Omental fat pad (tissue), 4 donors: Measurements from ENCODE around the gene ALDH16A1. TPM values are rescaled to one million over a fixed set of nuclear protein-coding genes. Genes with fewer than 3 reads are reported as not detected.

Source experiments
- ATAC-seq: fragments of 150-250 bp; one replicate; pipeline ENCODE4 v1.9.1; 2016; ENCODE audit warnings: mild to moderate bottlenecking, moderate library complexity; ENCODE audit not compliant: low FRiP score
- DNase-seq: peaks from one replicate; pipeline ENCODE4 v3.0.0-alpha.2; 2019; ENCODE audit warnings: low spot score
- total RNA-seq, 4 donors: library from RNA; depleted of rRNA; stranded (reverse); fragments of >200 nt; gene quantifications; one replicate each; pipeline ENCODE4 v1.1.0, GENCODE V29; 2016
- TF ChIP-seq, protein P1 (sequence below), 3 donors: fragments of 450-650 bp; IDR thresholded peaks; one replicate each; pipeline ENCODE4 v1.5.1; 2016 to 2017; ENCODE audit warnings: antibody characterized with exemption in 3 of 3, mild to moderate bottlenecking in 3 of 3, moderate library complexity in 2 of 3

ALDH16A1 gene
- total RNA-seq, 4 donors from 2014 or later: 20.3 to 48.1 (median 34.6) TPM

GRCh38 chr19:49419173-49419572, 33.9 kb upstream of the ALDH16A1 start:
- TF ChIP-seq, protein P1, sequence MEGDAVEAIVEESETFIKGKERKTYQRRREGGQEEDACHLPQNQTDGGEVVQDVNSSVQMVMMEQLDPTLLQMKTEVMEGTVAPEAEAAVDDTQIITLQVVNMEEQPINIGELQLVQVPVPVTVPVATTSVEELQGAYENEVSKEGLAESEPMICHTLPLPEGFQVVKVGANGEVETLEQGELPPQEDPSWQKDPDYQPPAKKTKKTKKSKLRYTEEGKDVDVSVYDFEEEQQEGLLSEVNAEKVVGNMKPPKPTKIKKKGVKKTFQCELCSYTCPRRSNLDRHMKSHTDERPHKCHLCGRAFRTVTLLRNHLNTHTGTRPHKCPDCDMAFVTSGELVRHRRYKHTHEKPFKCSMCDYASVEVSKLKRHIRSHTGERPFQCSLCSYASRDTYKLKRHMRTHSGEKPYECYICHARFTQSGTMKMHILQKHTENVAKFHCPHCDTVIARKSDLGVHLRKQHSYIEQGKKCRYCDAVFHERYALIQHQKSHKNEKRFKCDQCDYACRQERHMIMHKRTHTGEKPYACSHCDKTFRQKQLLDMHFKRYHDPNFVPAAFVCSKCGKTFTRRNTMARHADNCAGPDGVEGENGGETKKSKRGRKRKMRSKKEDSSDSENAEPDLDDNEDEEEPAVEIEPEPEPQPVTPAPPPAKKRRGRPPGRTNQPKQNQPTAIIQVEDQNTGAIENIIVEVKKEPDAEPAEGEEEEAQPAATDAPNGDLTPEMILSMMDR (IDR thresholded peaks at IDR 0.05): no peak
- DNase-seq (no peak), ATAC-seq (no peak)

GRCh38 chr19:49420227-49420626, 32.8 kb upstream of the ALDH16A1 start:
- ATAC-seq (no peak), DNase-seq (no peak)
- TF ChIP-seq, protein P1 (IDR thresholded peaks at IDR 0.05): no peak

GRCh38 chr19:49421039-49421877, 31.8 kb upstream of the ALDH16A1 start:
- DNase-seq (peak; percentile 40), ATAC-seq (peak; percentile 57)

GRCh38 chr19:49421878-49422202, 31.2 kb upstream of the ALDH16A1 start:
- DNase-seq (no peak), ATAC-seq (no peak)
- TF ChIP-seq, protein P1 (IDR thresholded peaks at IDR 0.05): no peak

More at GRCh38 chr19:49421039-49421877, 31.8 kb upstream of the ALDH16A1 start:
- TF ChIP-seq, protein P1 (IDR thresholded peaks at IDR 0.05): no peak

- DNase-seq (no peak), ATAC-seq (no peak)
- TF ChIP-seq, protein P1 (IDR thresholded peaks at IDR 0.05): no peak
Observed at GRCh38 chr19:49422407-49423070, 30.5 kb upstream of the ALDH16A1 start.

GRCh38 chr19:49423071-49423984, 29.7 kb upstream of the ALDH16A1 start, which contains the start of gene PTH2:
TSS of gene PTH2 (minus strand) at chr19:49423441. CDS start at chr19:49423339, 102 bp downstream.
- DNase-seq (no peak), ATAC-seq (no peak)
- TF ChIP-seq, protein P1 (IDR thresholded peaks at IDR 0.05): no peak
